ENCODE data around the gene SLAMF9.

SLAMF9 gene

DNA sequence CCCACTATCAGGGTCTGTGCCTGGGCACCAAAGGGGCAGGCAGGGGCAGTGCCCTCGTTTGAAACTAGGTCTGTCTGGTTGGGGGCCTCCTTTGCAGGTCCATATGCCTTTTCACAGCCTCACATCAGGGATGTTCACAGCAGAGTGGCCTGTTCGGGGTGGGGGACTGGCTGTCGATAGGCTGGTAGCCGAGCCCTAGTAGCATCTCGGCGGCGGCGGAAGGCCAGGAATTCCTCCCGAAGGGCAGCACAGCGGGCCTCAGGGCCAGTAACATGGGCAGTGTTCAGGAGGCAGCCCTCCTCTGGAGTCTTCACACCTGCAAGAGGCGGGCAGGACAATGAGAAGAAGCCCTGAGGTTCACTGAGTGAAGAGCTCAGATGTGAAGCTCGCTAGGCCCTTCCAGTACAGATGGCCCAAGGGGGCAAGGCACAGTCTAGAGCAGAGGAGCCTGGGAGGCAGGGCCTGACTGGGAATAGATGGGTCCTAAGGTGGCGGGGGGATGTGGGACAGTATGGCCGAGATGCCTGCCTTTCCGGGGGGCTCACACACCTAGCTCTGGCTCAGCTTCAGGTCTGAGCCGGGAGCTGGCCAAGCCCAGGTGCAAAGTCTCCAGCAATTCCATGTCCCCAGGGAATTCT, 26.7 kb downstream of the SLAMF9 start:
- TF ChIP-seq JUND (IDR thresholded peaks at IDR 0.05; ENCODE audit: low read depth) = no peak
- no peak for DNase-seq (ENCODE audit: low read depth in 1 of 2, low spot score in 1 of 2)
- in situ Hi-C loops (cut with HindIII; ENCODE audit: low pct_unique_long_range_greater_than_20kb, low sequenced_read_pairs) = no loop called here

DNA sequence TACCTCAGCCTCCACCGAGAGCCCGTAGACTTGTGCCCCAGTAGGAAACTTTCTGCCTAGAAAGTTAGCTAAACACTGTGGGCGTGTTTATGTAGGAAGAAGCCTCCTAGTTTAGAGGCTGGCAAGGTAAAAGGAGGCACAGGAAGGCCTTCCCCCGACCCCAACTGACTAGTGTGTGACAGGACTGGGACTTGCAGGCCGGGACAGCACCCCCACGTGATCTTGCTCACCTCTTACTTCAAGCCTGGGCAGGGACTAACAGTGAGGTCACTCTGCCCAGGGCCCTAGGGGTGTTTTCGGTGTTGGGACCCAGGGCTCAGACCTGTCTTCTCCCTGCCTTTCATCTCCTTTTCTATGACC, 28.3 kb downstream of the SLAMF9 start:
- in situ Hi-C loops (cut with HindIII; ENCODE audit: low pct_unique_long_range_greater_than_20kb, low sequenced_read_pairs) = no loop called here
- no peak for TF ChIP-seq JUND (IDR thresholded peaks at IDR 0.05; ENCODE audit: low read depth)
- peak in 1 of 2 experiments; percentile 61 for DNase-seq (ENCODE audit: low read depth in 1 of 2, low spot score in 1 of 2)

DNA sequence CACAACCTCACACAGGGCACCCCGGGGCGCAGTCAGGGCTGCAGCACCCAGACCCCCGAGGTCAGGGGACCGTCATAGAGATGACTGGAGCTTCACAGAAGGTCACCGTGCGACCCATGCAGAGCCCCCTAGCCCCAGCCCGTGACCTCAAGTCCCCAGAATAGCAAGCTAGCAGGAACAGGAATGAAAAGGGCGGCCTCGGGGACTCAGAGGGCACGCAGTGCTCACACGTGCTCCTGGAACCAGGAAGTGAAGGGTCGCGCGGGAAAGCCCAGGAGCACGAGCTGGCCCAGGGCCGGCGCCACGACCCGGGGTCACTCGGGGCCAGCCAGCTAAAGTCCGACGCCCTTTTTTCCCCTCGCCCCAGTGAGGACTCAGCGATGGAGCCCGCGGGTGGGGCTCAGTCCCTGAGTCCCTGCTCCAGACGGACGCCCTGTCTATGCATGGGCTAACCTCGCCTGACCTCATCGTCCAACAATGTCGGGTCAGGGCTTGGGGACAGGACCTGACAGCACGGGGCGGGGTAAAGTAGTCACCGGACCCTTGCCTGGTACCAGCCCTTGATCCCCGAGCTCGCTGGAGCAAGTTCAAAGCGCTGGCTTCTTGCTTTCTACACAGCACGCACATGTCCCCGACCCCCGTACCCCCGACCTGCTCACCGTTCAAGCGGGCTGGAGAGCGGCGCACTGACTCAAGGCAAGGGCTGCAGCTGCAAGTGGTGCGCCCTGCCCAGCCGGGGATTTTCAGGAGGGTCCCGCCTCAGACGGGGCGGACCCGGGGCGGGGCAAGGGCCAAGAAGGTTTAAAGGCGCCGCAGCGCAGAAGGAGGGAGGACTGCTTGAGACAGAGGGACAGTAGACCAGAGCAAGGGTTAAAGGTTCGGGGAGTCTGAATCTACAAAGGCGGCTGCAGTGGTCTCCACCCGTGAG, 29.0 kb downstream of the SLAMF9 start, which contains the start of gene TAGLN2:
Gene TAGLN2, minus strand, starts transcription at position 717 of the 928 bp plus-strand sequence. CDS start 4,998 bp downstream, outside the sequence.
- peak; percentile 93 to 98 for DNase-seq (ENCODE audit: low read depth in 1 of 2, low spot score in 1 of 2)
- in situ Hi-C loops (cut with HindIII; ENCODE audit: low pct_unique_long_range_greater_than_20kb, low sequenced_read_pairs) = no loop called here
- no peak; the same call in 1 of the 2 replicates for TF ChIP-seq JUND (IDR thresholded peaks at IDR 0.05; ENCODE audit: low read depth)

DNA sequence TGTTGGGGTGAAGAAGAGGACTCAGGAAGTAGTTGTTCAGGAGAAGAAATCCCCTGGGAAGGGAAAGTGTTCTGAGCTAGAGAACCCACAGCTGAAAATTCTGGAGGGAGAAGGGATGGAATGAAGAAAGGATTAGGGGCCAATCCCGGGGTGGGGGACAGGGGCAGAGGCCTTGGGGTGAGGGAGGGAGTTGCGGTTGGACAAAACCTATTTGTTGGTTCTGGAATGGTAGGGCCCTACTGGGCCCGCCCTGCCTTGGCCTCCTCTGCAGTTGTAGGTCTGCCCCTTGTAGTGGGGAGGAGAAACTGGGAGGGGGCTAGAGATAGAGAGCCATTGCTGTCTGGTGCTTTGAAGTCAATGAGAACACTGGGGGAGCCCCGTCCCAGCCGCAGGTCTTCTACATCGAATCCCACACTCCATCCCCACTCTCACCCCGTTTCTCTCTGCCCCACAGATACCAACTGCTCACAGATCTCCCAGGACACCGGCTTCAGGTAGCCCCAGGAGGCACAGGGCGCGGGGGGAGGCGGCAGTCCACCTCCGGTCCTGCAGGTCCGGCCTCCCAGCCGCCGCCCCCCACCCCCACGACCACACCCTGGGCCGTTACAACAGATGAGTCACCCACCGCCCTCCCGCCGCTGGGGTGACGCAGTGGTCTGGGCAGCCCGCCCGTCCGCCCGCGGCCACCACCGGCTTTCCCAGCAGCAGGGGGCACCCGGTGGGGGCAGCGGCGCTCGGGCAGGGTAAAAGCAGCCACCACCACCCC, 29.8 kb downstream of the SLAMF9 start:
- TF ChIP-seq JUND (IDR thresholded peaks at IDR 0.05; ENCODE audit: low read depth) = peak; percentile 84; the same call in 1 of the 2 replicates
- DNase-seq (ENCODE audit: low read depth in 1 of 2, low spot score in 1 of 2) = peak; percentile 75 to 77
- in situ Hi-C loops (cut with HindIII; ENCODE audit: low pct_unique_long_range_greater_than_20kb, low sequenced_read_pairs) = no loop called here

DNA sequence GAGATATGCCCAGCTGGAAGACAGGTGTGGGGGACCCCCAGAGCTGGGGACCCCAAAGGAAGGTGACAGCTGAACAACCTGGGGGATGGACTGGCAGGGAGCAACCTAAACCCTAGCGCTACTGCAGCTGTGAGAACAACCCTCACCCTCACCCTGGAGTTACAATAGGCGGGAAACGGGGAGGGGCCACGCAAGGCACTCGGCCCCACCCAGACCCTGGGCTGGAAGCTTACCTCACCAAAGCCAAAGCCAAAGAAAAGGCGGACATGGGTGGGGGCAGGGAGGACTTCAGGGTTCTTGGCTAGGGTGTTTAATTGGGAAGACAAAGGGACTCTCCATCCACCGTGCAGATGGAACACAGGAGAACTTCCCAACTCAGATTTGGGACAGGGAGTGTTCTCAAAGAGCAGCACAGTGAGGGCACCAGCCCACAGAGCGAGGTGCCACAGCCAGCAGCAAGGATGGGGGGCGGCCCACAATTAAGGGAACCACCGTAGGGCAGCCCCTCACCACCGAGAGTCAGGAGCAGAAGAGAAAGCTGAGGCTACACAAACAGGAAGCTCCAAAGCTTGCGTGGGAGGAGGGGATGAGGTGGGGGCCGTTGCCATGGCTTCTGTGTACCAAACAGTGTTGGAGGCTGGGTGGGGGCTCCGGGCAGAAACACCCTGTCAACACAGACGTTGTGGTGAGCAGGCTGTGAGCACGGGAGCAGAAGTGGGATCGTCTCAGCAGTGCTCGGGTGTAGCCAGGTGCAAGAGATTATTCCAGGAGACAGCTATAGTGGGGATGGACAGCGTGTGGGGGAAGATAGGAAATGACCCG, 30.6 kb downstream of the SLAMF9 start:
- DNase-seq (ENCODE audit: low read depth in 1 of 2, low spot score in 1 of 2) = peak; percentile 82 to 89
- TF ChIP-seq JUND (IDR thresholded peaks at IDR 0.05; ENCODE audit: low read depth) = no peak
- in situ Hi-C loops (cut with HindIII; ENCODE audit: low pct_unique_long_range_greater_than_20kb, low sequenced_read_pairs) = no loop called here

DNA sequence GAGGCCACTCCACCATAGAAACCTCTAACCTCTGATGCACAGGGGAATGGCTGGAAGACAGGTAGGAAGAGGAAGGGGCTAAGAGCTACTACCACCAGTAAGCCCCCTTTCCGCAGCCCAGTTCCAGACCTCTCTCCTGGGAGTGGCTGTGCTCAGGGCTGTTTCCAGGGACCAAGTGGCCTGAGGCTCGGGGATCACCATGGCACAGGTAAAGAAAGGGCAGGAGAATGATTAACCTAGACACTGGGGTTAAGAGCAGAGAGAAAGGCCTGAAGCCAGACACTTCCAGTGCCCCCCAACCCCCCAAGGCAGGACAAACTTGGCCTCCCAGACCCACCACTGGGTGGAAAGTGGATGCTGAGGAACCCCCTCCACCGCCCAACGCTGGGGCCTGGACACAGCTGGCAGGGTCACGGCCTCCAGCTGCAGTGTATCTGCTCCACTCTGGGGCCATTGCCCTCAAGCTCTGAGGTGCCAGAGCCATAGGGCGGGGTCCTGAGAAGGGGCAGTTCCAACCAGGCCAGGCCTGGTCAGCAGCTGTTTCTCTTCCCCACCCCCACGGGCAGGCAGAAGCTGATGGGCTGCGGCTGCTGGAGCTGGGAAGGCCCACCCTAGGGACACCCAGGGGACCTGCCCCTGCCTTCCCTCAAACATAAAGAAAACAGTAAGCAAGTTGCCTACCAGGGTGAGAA, 31.4 kb downstream of the SLAMF9 start:
- in situ Hi-C loops (cut with HindIII; ENCODE audit: low pct_unique_long_range_greater_than_20kb, low sequenced_read_pairs) = no loop called here
- no peak for TF ChIP-seq JUND (IDR thresholded peaks at IDR 0.05; ENCODE audit: low read depth)
- no peak for DNase-seq (ENCODE audit: low read depth in 1 of 2, low spot score in 1 of 2)

DNA sequence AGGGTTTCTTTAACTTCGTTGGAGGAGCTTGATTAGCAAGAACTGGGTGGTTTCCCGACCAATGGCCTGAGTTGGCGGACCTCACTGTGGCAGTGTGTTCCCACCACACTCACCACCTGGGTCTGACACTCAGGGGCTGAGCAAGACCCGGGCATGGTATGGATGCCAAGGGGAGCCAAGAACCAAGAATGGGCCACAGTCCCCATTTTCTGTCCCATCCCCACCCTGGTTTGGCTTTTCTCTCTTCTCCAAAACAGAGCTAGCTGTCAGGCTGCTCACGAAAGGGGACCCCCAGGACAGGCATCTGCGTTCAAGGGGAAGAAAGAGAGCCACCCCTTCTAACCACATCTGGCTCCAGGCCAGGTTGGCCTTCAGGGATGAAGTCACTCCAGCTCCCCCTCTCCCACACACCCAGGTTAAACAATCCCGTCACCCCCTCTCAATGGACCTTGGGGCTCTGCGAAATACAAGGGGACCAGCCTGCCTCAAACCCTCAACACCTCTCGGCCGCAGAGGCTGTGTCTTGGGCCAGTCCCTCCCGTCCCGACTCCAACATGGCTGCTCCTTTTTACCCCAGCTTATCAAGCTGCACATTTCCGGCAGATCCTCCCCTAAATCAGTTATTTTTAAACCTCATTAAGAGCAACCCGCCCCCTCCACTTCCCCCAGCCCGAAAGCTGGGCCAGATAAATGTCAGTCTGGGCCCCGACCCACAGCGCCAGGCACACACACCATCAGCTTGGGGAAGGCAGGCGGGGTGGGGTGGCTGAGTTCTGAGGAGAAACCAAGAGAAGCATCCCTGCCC, 32.1 kb downstream of the SLAMF9 start:
- no peak for DNase-seq (ENCODE audit: low read depth in 1 of 2, low spot score in 1 of 2)
- TF ChIP-seq JUND (IDR thresholded peaks at IDR 0.05; ENCODE audit: low read depth) = no peak
- in situ Hi-C loops (cut with HindIII; ENCODE audit: low pct_unique_long_range_greater_than_20kb, low sequenced_read_pairs) = no loop called here

DNA sequence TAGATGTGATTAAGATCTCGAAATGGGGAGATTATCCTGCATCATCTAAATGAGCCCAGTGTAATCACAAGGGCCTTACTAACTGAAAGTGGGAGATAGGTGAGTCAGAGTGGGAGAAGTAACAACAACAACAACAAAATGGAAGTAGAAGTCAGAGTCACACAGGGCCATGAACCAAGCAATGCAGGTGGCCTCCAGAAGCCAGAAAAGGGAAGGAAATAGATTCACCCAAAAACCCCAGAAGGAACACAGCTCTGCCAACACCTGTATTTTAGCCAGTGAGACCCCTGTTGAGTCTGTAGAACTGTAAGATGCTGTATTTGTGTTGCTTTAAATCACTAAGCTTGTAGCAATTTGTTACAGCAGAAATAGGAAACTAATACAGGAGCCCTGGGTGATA, 32.8 kb downstream of the SLAMF9 start:
- no peak for DNase-seq (ENCODE audit: low read depth in 1 of 2, low spot score in 1 of 2)

DNA sequence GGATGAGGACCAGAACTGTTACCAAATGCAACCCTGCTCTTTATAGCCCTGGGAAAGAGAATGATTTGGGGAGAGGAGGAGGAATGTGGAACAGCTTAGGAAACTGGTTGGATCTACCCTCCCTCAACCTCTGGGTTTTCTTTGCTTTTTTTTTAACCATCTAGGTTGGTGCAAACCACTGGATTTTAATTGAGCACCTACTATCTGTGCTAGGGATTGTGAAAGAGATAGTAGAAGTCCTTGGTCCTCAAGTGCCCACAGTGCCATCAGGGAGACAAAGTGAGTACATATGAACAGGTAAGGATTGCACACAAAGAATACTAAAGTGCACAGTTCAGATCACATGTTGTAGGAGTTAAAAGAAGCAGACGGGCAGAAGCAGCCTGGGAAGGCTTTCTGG, 33.4 kb downstream of the SLAMF9 start:
- in situ Hi-C loops (cut with HindIII; ENCODE audit: low pct_unique_long_range_greater_than_20kb, low sequenced_read_pairs) = no loop called here

More for the DNA sequence above, 32.8 kb downstream of the SLAMF9 start:
- in situ Hi-C loops (cut with HindIII; ENCODE audit: low pct_unique_long_range_greater_than_20kb, low sequenced_read_pairs) = no loop called here
- no peak for TF ChIP-seq JUND (IDR thresholded peaks at IDR 0.05; ENCODE audit: low read depth)

DNA sequence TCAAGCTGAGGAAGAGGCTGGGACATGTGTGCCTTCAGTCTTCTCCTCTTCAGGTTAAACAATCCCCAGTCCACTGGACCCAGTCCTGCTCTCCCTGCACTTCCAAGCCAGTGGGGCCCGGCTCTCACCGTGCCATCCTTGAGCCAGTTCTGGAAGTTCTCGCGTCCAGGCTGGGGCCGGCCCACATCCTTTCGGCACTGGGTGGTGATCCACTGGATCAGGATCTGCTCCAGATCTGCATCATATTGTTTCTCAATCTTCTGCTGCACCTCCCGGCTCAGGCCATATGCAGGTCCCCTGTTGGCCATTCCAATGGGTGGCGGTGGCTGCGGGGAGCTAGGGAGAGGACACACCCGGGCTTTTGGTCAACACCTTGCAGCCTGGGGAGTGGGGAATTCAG, 33.8 kb downstream of the SLAMF9 start:
- in situ Hi-C loops (cut with HindIII; ENCODE audit: low pct_unique_long_range_greater_than_20kb, low sequenced_read_pairs) = no loop called here
- no peak for DNase-seq (ENCODE audit: low read depth in 1 of 2, low spot score in 1 of 2)
- no peak for TF ChIP-seq JUND (IDR thresholded peaks at IDR 0.05; ENCODE audit: low read depth)

More for the DNA sequence above, 33.4 kb downstream of the SLAMF9 start:
- TF ChIP-seq JUND (IDR thresholded peaks at IDR 0.05; ENCODE audit: low read depth) = no peak
- no peak for DNase-seq (ENCODE audit: low read depth in 1 of 2, low spot score in 1 of 2)

Data from T47D (cell line).